Stimulated activated CD4-positive, alpha-beta T cell treated with anti-CD3 and anti-CD28 coated beads, Interleukin-4, amount 100 ng/mL, for 1 hour (primary cell): ENCODE measurements around the gene SRD5A3.
A peak's percentile ranks its signal among the peaks of the same experiment; 100 is the strongest.

Experiments
- DNase-seq: peaks from one replicate; pipeline ENCODE4 v3.0.0-alpha.2; 2020

SRD5A3 gene

GRCh38 chr4:55345980-55346850 lies at the start of gene SRD5A3:
Gene SRD5A3, plus strand, starts transcription at chr4:55346242. Its CDS starts 95 bp downstream, at chr4:55346337.
- peak; percentile 85 for DNase-seq

- DNase-seq = no peak
Observed at GRCh38 chr4:55297346-55297745, 48.7 kb upstream of the SRD5A3 start.

GRCh38 chr4:55303760-55304165 lies 42.3 kb upstream of the SRD5A3 start:
- no peak for DNase-seq

GRCh38 chr4:55304303-55304702 lies 41.7 kb upstream of the SRD5A3 start:
- DNase-seq = no peak

- no peak for DNase-seq
Observed at GRCh38 chr4:55308071-55308470, 38.0 kb upstream of the SRD5A3 start.

- DNase-seq = no peak
Observed at GRCh38 chr4:55311792-55312488, 34.1 kb upstream of the SRD5A3 start.

- no peak for DNase-seq
Observed at GRCh38 chr4:55312489-55313101, 33.4 kb upstream of the SRD5A3 start.

GRCh38 chr4:55314141-55314820 lies 31.8 kb upstream of the SRD5A3 start:
- DNase-seq = no peak

GRCh38 chr4:55318175-55319129 lies 27.6 kb upstream of the SRD5A3 start:
- no peak for DNase-seq

- DNase-seq = peak; percentile 43
Observed at GRCh38 chr4:55321707-55322264, 24.3 kb upstream of the SRD5A3 start.

GRCh38 chr4:55323375-55323774 lies 22.7 kb upstream of the SRD5A3 start:
- DNase-seq = no peak

GRCh38 chr4:55326629-55327028 lies 19.4 kb upstream of the SRD5A3 start:
- DNase-seq = no peak

GRCh38 chr4:55329012-55329411 lies 17.0 kb upstream of the SRD5A3 start:
- no peak for DNase-seq

GRCh38 chr4:55330241-55330640 lies 15.8 kb upstream of the SRD5A3 start:
- DNase-seq = no peak

GRCh38 chr4:55336138-55337034 lies 9.7 kb upstream of the SRD5A3 start:
- DNase-seq = no peak

GRCh38 chr4:55337944-55338343 lies 8.1 kb upstream of the SRD5A3 start:
- DNase-seq = no peak

- DNase-seq = no peak
Observed at GRCh38 chr4:55338486-55338885, 7.6 kb upstream of the SRD5A3 start.

- DNase-seq = no peak
Observed at GRCh38 chr4:55340266-55340665, 5.8 kb upstream of the SRD5A3 start.

GRCh38 chr4:55343887-55344286 lies 2.2 kb upstream of the SRD5A3 start:
- no peak for DNase-seq

GRCh38 chr4:55345054-55345453 lies 988 bp upstream of the SRD5A3 start:
- no peak for DNase-seq

- no peak for DNase-seq
Observed at GRCh38 chr4:55346851-55347255, 811 bp downstream of the SRD5A3 start.
